HepG2 (cell line): ENCODE data around the gene GJB1. TPM values are rescaled to one million over a fixed set of nuclear protein-coding genes. Genes with fewer than 3 reads are reported as not detected.

ENCODE experiments used
- DMAP1 ChIP-seq: IDR thresholded peaks from 2 replicates; pipeline ENCODE4 v1.6.1; 2016
- EZH2 ChIP-seq: conservative IDR thresholded peaks from 2 replicates; pipeline ENCODE4 v1.6.1; 2012; ENCODE audit warnings: mild to moderate bottlenecking, low read depth, low read length, moderate library complexity
- HDAC2 ChIP-seq: sonication (generic); formaldehyde crosslinking; IDR thresholded peaks from 2 replicates; pipeline ENCODE4 v1.4.0; 2020; ENCODE audit warnings: missing genetic modification reagents
- MBD4 ChIP-seq: IDR thresholded peaks from 2 replicates; pipeline ENCODE4 v1.6.1; 2012; ENCODE audit warnings: low read length, inconsistent platforms, borderline replicate concordance
- NR2C2 ChIP-seq: sonication (generic); formaldehyde crosslinking; IDR thresholded peaks from 2 replicates; pipeline ENCODE4 v1.4.0; 2020; ENCODE audit warnings: missing genetic modification reagents, mild to moderate bottlenecking, moderate library complexity, borderline replicate concordance
- POLR2G ChIP-seq: fragments of 200-400 bp; formaldehyde crosslinking; IDR thresholded peaks from 2 replicates; pipeline ENCODE4 v1.6.1; 2018; ENCODE audit warnings: mild to moderate bottlenecking, low read depth, low read length, moderate library complexity
- RAD51 ChIP-seq: fragments of 450-650 bp; IDR thresholded peaks from 2 replicates; pipeline ENCODE4 v1.6.1; 2016; ENCODE audit warnings: borderline replicate concordance
- SIX4 ChIP-seq: sonication (generic); formaldehyde crosslinking; IDR thresholded peaks from 2 replicates; pipeline ENCODE4 v1.4.0; 2020; ENCODE audit warnings: missing genetic modification reagents
- SRSF9 ChIP-seq: fragments of 200-400 bp; formaldehyde crosslinking; IDR thresholded peaks from 2 replicates; pipeline ENCODE4 v1.6.1; 2018; ENCODE audit warnings: borderline replicate concordance, mild to moderate bottlenecking, low read depth, low read length; ENCODE audit not compliant: insufficient read depth, poor library complexity, severe bottlenecking
- TBX2 ChIP-seq: sonication (generic); formaldehyde crosslinking; IDR thresholded peaks from 2 replicates; pipeline ENCODE4 v1.5.0; 2020; ENCODE audit warnings: missing genetic modification reagents, mild to moderate bottlenecking, borderline replicate concordance
- TOPORS ChIP-seq: sonication (generic); formaldehyde crosslinking; IDR thresholded peaks from 2 replicates; pipeline ENCODE4 v1.8.0; 2023; ENCODE audit warnings: mild to moderate bottlenecking, missing genetic modification reagents
- ZC3H13 ChIP-seq: sonication (generic); formaldehyde crosslinking; IDR thresholded peaks from 2 replicates; pipeline ENCODE4 v1.8.1; 2023; ENCODE audit warnings: mild to moderate bottlenecking, missing genetic modification reagents, moderate library complexity
- ZKSCAN5 ChIP-seq: sonication (generic); formaldehyde crosslinking; IDR thresholded peaks from 2 replicates; pipeline ENCODE4 v1.5.1; 2020; ENCODE audit warnings: mild to moderate bottlenecking, missing genetic modification reagents
- ZNF317 ChIP-seq: sonication (generic); formaldehyde crosslinking; IDR thresholded peaks from 2 replicates; pipeline ENCODE4 v1.5.0; 2020; ENCODE audit warnings: mild to moderate bottlenecking, missing genetic modification reagents
- ZNF556 ChIP-seq: sonication (generic); formaldehyde crosslinking; IDR thresholded peaks from 2 replicates; pipeline ENCODE4 v1.4.0; 2020; ENCODE audit warnings: mild to moderate bottlenecking, missing genetic modification reagents, borderline replicate concordance
- ZNF619 ChIP-seq: sonication (generic); formaldehyde crosslinking; IDR thresholded peaks from 2 replicates; pipeline ENCODE4 v1.4.0; 2020; ENCODE audit warnings: mild to moderate bottlenecking, missing genetic modification reagents
- ZNF891 ChIP-seq: sonication (generic); formaldehyde crosslinking; IDR thresholded peaks from 2 replicates; pipeline ENCODE4 v1.5.0; 2020; ENCODE audit warnings: mild to moderate bottlenecking, missing genetic modification reagents
- polyA plus RNA-seq, 8 experiments: library from polyadenylated mRNA; depleted of rRNA in 3 of 8; stranded (reverse) in 7 of 8; unstranded in 1 of 8; fragments of >200 nt; fragmentation: Illumina TruSeq in 4 of 8; extraction: Trizol in 4 of 8; gene quantifications; 2 replicates each; pipeline versions ENCODE4 v1.2.1 to v1.2.3, GENCODE V29; 2011 to 2016; ENCODE audit warnings: low read depth in 4 of 8, missing spikeins in 1 of 8, mixed read lengths in 1 of 8; ENCODE audit not compliant: insufficient read depth in 1 of 8
- total RNA-seq, 5 experiments: library from RNA; depleted of rRNA; stranded (reverse); fragments of >200 nt; fragmentation: Illumina TruSeq; extraction: Trizol; gene quantifications; 2 replicates each; pipeline ENCODE4 v1.2.3, GENCODE V29; 2016; ENCODE audit warnings: low read depth in 1 of 5
- TF ChIP-seq, protein P1 (sequence below): IDR thresholded peaks from 2 replicates; pipeline ENCODE4 v1.6.1; 2016; ENCODE audit warnings: mild to moderate bottlenecking, missing biosample characterization, missing genetic modification reagents
- TF ChIP-seq, protein P2 (sequence below): sonication (generic); formaldehyde crosslinking; IDR thresholded peaks from 2 replicates; pipeline ENCODE4 v1.9.0; 2022; ENCODE audit warnings: missing genetic modification reagents, mild to moderate bottlenecking, borderline replicate concordance
- TF ChIP-seq, protein P3 (sequence below): sonication (generic); formaldehyde crosslinking; IDR thresholded peaks from 2 replicates; pipeline ENCODE4; 2020; ENCODE audit warnings: missing genetic modification reagents, mild to moderate bottlenecking, borderline replicate concordance
- TF ChIP-seq, protein P4 (sequence below): sonication (generic); formaldehyde crosslinking; IDR thresholded peaks from 2 replicates; pipeline ENCODE4 v1.4.0; 2020; ENCODE audit warnings: missing genetic modification reagents, borderline replicate concordance
- TF ChIP-seq, protein P5 (sequence below): sonication (generic); formaldehyde crosslinking; IDR thresholded peaks from 2 replicates; pipeline ENCODE4 v1.4.0; 2020; ENCODE audit warnings: missing genetic modification reagents

The GJB1 gene
- total and polyA plus RNA-seq, 2 of the 13 experiments (the other 11 are each of a cell fraction or from before 2014, with no cell fraction given) = 111 to 161 TPM

- peak; percentile 9; the same call in 1 of the 2 replicates for TF ChIP-seq NR2C2
- TF ChIP-seq ZNF891 (CRISPR knock-in tag) = no peak
- no peak for TF ChIP-seq SRSF9
- peak; percentile 17; the same call in 1 of the 2 replicates for TF ChIP-seq RAD51
- TF ChIP-seq, protein P1, sequence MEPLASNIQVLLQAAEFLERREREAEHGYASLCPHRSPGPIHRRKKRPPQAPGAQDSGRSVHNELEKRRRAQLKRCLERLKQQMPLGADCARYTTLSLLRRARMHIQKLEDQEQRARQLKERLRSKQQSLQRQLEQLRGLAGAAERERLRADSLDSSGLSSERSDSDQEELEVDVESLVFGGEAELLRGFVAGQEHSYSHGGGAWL (CRISPR knock-in tag) = no peak
- peak; percentile 46; the same call in 1 of the 2 replicates for TF ChIP-seq ZNF619
- TF ChIP-seq POLR2G = peak; percentile 70
- TF ChIP-seq EZH2 = no peak
- TF ChIP-seq HDAC2 (CRISPR knock-in tag) = peak; percentile 15; the same call in 1 of the 2 replicates
- TF ChIP-seq, protein P2, sequence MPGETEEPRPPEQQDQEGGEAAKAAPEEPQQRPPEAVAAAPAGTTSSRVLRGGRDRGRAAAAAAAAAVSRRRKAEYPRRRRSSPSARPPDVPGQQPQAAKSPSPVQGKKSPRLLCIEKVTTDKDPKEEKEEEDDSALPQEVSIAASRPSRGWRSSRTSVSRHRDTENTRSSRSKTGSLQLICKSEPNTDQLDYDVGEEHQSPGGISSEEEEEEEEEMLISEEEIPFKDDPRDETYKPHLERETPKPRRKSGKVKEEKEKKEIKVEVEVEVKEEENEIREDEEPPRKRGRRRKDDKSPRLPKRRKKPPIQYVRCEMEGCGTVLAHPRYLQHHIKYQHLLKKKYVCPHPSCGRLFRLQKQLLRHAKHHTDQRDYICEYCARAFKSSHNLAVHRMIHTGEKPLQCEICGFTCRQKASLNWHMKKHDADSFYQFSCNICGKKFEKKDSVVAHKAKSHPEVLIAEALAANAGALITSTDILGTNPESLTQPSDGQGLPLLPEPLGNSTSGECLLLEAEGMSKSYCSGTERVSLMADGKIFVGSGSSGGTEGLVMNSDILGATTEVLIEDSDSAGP (CRISPR knock-in tag) = no peak
- 0 out of 2 replicates have a peak, but pooled peaks have one; percentile 31 for TF ChIP-seq DMAP1 (CRISPR knock-in tag)
- 0 out of 2 replicates have a peak, but pooled peaks have one; percentile 19 for TF ChIP-seq MBD4
- TF ChIP-seq, protein P3, sequence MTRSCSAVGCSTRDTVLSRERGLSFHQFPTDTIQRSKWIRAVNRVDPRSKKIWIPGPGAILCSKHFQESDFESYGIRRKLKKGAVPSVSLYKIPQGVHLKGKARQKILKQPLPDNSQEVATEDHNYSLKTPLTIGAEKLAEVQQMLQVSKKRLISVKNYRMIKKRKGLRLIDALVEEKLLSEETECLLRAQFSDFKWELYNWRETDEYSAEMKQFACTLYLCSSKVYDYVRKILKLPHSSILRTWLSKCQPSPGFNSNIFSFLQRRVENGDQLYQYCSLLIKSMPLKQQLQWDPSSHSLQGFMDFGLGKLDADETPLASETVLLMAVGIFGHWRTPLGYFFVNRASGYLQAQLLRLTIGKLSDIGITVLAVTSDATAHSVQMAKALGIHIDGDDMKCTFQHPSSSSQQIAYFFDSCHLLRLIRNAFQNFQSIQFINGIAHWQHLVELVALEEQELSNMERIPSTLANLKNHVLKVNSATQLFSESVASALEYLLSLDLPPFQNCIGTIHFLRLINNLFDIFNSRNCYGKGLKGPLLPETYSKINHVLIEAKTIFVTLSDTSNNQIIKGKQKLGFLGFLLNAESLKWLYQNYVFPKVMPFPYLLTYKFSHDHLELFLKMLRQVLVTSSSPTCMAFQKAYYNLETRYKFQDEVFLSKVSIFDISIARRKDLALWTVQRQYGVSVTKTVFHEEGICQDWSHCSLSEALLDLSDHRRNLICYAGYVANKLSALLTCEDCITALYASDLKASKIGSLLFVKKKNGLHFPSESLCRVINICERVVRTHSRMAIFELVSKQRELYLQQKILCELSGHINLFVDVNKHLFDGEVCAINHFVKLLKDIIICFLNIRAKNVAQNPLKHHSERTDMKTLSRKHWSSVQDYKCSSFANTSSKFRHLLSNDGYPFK = no peak
- peak; percentile 68; the same call in 1 of the 2 replicates for TF ChIP-seq ZC3H13
- no peak for TF ChIP-seq TBX2 (CRISPR knock-in tag)
- TF ChIP-seq, protein P4, sequence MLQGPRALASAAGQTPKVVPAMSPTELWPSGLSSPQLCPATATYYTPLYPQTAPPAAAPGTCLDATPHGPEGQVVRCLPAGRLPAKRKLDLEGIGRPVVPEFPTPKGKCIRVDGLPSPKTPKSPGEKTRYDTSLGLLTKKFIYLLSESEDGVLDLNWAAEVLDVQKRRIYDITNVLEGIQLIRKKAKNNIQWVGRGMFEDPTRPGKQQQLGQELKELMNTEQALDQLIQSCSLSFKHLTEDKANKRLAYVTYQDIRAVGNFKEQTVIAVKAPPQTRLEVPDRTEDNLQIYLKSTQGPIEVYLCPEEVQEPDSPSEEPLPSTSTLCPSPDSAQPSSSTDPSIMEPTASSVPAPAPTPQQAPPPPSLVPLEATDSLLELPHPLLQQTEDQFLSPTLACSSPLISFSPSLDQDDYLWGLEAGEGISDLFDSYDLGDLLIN = no peak
- 0 out of 2 replicates have a peak, but pooled peaks have one; percentile 17 for TF ChIP-seq SIX4 (CRISPR knock-in tag)
- peak; percentile 80; the same call in 1 of the 2 replicates for TF ChIP-seq ZKSCAN5 (CRISPR knock-in tag)
- no peak for TF ChIP-seq TOPORS (CRISPR knock-in tag)
- TF ChIP-seq, protein P5, sequence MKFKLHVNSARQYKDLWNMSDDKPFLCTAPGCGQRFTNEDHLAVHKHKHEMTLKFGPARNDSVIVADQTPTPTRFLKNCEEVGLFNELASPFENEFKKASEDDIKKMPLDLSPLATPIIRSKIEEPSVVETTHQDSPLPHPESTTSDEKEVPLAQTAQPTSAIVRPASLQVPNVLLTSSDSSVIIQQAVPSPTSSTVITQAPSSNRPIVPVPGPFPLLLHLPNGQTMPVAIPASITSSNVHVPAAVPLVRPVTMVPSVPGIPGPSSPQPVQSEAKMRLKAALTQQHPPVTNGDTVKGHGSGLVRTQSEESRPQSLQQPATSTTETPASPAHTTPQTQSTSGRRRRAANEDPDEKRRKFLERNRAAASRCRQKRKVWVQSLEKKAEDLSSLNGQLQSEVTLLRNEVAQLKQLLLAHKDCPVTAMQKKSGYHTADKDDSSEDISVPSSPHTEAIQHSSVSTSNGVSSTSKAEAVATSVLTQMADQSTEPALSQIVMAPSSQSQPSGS (CRISPR knock-in tag) = 0 out of 2 replicates have a peak, but pooled peaks have one; percentile 30
- TF ChIP-seq ZNF556 (CRISPR knock-in tag) = no peak
- TF ChIP-seq ZNF317 (CRISPR knock-in tag) = 0 out of 2 replicates have a peak, but pooled peaks have one; percentile 24
Observed at GRCh38 chrX:71227370-71228062, 4.5 kb downstream of the GJB1 start (continued).
